Activated CD8-positive, alpha-beta memory T cell treated with anti-CD3 and anti-CD28 coated beads, Interleukin-2, amount 50 U/mL, for 4 hours (primary cell): ENCODE data around the gene GRAP2.
"Not testable (repeated sequence)": the region's sequence is repeated elsewhere in the genome, so short reads cannot be mapped to it uniquely, and the experiment has no call there.

ENCODE experiments used
- DNase-seq: peaks from one replicate; pipeline ENCODE4 v3.0.0-alpha.2; 2020

The GRAP2 gene

DNA sequence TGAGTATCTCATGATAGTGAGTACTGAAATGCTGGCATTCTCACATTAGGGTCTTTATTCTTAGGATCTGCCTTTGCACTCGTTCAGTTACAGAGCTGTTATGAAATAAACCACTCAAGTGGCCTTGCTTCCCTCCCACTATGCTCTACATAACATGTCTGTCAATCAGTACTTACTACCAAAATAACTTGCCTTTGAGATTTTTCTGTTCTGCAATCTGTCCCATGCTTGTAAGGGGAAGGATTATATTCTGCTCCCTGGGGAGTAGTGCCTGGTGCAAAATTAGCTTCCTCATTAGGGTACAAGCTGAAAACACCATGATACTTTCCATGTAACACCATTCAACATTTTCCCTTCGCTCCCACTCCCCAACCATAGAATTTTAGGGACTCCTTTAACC lies 1.9 kb upstream of the GRAP2 start:
- DNase-seq = no peak

- DNase-seq = no peak
These were observed 772 bp downstream of the GRAP2 start for GRCh38 chr22:39901565-39902146.

DNA sequence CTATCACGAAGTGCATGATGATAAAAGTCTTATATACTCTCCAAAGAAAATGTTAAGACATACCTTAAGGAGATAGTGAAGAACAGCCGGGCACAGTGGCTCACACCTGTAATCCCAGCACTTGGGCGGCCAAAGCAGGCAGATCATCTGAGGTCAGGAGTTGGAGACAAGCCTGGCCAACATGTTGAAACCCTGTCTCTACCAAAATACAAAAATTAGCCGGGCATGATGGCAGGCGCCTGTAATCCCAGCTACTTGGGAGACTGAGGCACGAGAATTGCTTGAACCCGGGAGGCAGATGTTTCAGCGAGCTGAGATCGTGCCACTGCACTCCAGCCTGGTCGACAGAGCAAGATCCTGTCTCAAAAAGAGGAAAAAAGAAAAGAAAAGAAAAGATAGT lies 3.1 kb downstream of the GRAP2 start:
- not testable (repeated sequence) for DNase-seq

DNA sequence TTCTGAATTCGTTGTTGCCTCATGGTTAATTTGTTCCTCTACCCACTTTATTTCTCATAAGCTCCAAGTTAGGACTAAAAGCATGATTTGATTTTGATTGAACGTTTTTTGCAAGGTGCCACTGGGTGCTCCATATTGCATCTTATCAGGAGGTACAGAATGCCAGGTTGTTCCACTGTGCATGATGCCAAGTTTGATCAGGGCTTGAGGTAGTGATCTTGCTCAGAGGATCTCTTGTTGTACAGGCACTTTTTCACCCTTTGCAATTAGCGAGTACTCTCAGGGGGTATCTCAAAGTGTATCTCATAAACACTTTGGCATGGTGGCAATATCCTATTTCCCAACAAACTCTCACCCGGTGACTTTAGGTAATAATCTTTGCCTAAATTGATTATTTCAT lies 4.0 kb downstream of the GRAP2 start:
- DNase-seq = no peak

- no peak for DNase-seq
These were observed 4.8 kb downstream of the GRAP2 start for GRCh38 chr22:39905687-39906086.

- no peak for DNase-seq
These were observed 5.3 kb downstream of the GRAP2 start for GRCh38 chr22:39906207-39906606.

GRCh38 chr22:39907047-39907446 lies 6.2 kb downstream of the GRAP2 start:
- DNase-seq = no peak

DNA sequence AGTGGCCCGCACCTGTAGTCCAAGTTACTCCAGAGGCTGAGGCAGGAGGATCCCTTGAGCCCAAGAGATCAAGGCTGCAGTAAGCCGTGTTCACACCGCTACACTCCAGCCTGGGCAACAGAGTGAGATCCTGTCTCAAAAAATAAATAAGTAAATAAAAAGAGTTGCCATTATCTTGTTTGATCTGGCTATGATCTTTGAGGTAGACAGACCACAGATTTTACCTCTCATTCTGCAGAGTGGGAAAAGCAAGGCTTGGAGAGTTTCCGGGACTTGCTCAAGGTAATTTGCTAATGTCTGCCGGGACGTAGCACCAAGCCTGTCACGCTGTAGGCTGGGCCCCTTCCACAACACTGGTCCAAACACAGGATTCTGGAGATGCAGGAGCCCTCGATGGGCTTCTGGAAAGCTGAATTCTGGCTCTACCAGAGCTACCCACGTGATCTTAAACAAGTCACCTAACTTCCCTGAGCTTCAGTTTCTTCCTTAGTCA lies 6.8 kb downstream of the GRAP2 start:
- DNase-seq = no peak

DNA sequence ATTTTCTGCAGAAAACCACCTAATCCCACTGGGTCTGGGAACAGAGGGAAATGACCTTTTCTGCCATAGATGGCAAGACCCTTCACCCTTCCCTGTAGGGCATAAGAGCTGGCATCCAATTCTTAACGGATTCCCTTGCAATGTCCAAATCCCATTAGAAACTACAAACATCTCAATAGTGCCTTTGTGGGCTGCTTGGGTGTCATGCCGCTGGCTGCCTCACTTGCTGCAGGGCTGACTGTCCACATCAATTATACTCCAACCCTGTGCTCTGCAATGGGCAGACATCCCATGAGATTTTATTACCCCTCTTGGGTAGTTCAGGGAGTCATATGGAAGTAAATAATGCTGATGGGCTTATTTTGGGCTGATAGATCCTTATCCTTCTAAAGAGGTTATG lies 7.3 kb downstream of the GRAP2 start:
- no peak for DNase-seq

DNA sequence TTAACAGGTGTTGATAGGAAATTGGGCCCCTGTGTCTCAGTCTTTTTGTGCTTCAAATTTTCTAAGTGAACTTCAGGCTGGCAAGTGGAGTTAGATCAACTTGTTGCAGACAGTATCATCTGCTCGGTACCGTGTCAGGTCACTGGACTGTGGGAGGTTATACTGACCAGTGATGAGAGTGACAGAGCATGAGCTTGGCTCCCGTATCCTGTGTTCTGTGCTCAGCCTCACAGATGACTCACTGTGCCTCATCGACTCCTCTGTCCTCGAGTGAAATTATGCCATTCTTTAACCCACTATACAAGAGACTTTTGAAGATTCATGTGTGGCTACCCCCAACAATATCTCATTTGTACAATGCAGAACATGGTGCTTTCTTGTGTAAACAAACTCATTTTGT lies 7.9 kb downstream of the GRAP2 start:
- DNase-seq = no peak

GRCh38 chr22:39910876-39911613 lies 10.2 kb downstream of the GRAP2 start:
- no peak for DNase-seq

- no peak for DNase-seq
These were observed 12.4 kb downstream of the GRAP2 start for GRCh38 chr22:39913321-39913720.

DNA sequence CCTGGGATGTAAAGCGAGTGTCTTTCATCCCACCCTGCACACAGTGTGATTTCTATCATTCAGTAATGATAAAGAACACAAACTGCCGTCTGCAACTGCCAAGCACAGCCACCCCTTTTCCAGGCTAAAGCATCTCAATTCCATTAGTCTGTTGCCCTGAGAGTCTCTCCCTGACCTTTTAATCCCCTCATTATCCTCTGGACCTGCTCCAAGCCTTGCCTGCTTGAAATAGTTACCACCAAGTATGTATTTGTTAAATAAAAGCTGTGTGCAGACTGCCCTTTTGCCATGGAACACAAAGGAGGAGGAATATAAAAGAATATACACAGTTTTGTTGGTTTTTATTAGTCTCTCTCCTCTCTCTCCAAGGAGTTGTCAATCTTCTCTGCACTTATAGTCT lies 13.0 kb downstream of the GRAP2 start:
- DNase-seq = no peak

GRCh38 chr22:39914584-39914983 lies 13.7 kb downstream of the GRAP2 start:
- DNase-seq = no peak

- DNase-seq = no peak
These were observed 14.4 kb downstream of the GRAP2 start for GRCh38 chr22:39915295-39915726.

- DNase-seq = no peak
These were observed 15.6 kb downstream of the GRAP2 start for GRCh38 chr22:39916496-39916895.

GRCh38 chr22:39917197-39917643 lies 16.3 kb downstream of the GRAP2 start:
- DNase-seq = no peak

DNA sequence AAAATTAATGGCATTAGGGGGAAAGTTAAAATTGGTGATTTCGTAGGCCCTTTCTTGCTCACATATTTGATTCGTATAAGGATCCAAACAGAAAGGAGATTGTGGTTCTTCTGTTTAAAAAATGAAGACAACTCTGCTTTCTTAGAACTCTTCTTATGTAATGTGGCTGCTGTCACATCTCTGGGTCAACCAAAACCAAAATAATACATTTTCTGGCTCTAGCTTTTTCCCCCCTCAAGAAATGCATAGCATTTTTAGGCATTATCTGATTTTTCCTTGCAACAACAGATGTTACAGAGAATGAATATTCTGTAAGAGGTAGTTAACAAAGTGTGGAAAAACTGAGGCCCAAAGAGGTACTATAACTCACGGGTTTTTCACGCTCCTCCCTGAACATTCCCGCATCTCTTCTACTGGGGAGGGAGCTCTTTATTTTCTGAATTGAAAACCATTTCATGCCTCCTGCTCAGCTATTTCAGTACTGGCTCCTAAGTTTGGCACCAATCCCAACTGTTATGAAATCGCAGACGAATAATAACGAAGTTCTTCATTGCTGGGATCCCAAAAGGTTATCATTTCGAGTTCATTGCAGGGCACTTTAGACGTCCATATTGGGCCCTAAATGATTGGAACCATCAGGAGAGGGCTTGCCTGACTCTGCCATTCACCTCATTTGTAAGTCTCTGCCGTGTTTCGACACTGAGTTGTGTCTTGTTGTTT lies 17.1 kb downstream of the GRAP2 start:
- DNase-seq = no peak

DNA sequence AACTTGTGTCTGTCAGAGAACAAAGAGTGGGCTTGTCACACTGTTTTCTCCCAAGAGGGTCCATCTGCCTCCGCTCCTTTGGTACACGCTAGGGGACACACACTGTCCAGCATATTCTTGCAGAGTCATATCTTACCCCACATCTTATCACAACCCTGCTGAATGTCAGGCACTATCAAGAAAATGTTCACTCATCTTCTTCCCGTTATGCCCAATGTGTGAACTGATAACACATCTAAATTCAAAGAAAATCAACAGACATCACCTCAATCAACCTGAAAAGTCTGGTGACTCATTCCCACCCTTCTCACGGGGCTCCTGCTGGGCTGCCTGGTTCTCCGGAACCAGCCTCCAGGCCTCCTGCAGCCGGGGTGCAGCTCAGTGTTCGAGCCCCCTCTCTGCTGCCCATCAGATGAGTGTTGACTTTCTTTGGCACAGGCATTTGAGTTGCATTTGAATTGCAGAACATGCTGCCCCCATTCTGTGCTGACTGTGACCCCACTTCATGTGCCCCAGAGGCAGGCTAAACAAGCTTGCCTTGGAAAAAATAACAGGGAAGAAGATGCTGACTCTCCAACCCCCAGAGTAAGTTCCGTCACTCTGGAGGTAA lies 19.4 kb downstream of the GRAP2 start:
- DNase-seq = peak; percentile 64

DNA sequence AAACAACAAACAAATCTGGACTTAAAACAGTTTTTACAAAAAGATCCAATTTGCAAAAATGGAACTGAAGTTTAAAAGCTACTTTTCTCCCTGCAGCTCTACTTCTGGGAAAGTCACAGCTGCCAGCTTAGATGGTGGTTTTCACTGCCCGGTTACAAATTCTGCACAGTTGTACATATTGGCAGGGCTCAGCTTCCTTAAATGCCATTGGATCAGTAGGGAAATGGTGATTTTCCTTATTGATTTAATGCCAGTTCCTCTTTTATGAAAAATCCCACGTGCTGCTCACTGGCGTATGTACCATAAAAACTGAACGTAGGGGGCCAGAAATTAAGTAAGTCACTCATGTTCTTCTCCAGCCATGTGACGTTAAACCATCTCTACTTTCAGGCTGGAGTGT lies 22.8 kb downstream of the GRAP2 start:
- DNase-seq = no peak

DNA sequence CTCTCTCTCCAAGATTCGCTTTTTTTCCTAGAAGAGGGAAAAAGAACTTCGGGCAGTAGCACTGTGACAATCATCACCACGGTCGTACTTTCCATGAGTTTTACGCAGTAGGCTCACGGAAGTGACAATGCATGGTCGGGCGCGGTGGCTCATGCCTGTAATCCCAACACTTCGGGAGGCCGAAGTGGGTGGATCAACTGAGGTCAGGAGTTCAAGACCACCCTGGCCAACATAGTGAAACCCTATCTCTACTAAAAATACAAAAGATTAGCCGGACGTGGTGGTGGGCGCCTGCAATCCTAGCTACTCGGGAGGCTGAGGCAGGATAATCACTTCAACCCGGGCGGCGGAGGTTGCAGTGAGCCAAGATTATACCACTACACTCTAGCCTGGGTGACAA lies 23.4 kb downstream of the GRAP2 start:
- DNase-seq = no peak

GRCh38 chr22:39925273-39925672 lies 24.4 kb downstream of the GRAP2 start:
- DNase-seq = no peak

DNA sequence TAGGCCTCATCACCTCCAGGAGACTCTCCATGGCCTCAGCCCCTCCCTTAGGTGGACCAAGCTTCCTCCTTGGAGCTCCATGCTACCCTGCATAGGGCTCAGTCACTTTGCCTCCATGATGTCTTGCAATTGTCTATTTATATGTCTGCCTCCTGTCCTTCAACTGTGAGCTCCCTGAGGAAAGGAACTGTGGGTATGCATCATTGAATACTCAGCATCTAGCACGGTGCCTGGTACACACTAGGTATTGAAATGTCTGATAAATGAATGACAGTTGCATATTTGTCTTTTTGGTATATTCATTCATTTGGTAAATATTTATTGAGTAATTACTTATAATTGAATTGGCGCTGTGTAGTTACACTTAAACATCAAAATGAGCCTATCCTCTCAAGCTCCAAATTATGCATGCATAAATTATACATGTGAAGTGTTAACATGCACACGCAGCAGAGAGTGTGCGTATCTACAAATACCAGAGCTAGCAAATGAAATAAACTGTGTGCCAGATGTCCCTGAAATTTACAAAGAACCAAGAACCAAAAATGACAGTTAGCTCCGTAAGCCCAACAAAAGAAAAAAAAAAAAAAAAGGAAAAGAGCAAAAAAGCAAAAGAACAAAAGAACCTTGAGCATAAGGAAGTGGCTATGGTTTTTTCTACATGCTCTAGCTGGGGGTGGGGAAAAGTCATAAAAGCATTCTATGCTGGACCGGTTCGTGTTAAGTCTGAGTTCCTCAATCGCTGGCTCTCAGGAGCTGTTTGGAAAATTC lies 25.2 kb downstream of the GRAP2 start:
- DNase-seq = no peak
